Prostate gland (tissue), 2 donors: ENCODE results near the gene AMN1.

ENCODE experiments used
- CTCF ChIP-seq, 4 experiments: fragments of 200-600 bp in 2 of 4; fragments of 450-650 bp in 2 of 4; sonication (generic) in 2 of 4; IDR thresholded peaks; 1 replicate in 3 of 4; 2 replicates in 1 of 4; pipeline ENCODE4 v1.5.1; 2016 to 2019; ENCODE audit warnings: antibody characterized with exemption in 4 of 4, mild to moderate bottlenecking in 2 of 4, moderate library complexity in 2 of 4
- POLR2A ChIP-seq: fragments of 450-650 bp; IDR thresholded peaks from one replicate; pipeline ENCODE4 v1.6.1; 2016; ENCODE audit warnings: antibody characterized with exemption, mild to moderate bottlenecking
- POLR2AphosphoS5 ChIP-seq: sonication (generic); formaldehyde crosslinking; IDR thresholded peaks from one replicate; pipeline ENCODE4 v1.6.1; 2017; ENCODE audit warnings: antibody characterized with exemption

DNA sequence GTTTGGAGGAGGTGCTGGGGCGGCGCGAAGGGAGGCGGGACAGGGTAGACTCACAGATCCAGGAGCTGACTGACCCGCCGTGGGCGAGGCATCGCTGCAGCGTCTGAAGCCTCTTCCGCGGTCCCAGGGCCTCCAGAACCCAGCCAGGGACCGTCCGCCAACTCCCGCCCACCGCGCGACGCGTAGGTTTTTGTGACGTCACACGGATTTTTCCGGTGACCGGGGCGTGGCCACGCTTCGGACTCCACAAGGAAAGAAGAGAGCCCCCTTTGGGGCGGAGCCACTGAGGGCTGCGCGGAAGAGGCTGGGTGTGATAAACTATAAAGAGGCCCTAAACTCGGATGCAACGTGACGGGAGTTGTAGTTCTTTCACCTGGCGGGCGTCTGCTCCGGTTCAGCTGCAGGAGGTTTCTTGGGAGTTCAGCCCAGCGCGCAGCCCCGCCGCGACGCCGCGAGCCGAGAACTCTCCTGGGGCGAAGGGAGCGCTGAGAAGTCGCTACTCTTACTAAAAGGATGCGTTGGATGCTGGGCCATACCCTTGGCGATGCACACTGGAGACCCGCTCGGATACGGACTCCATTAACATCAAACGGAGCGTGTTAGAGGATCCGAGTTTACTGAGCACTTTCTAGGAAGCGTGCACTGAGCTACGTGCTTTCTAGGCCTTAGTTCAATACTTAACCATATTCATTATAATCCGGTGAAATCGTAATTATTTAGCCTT is at the start of gene AMN1:
- TF ChIP-seq POLR2A (peak; percentile 82), CTCF (IDR thresholded peaks at IDR 0.05) (peak in 2 of 4 experiments; percentile 35 to 47), POLR2AphosphoS5 (peak; percentile 98)
